GM13976 (cell line): Measurements from ENCODE around the gene PCNX2.

Experiments
- DNase-seq: peaks from one replicate; pipeline ENCODE4 v3.0.0; 2012; ENCODE audit warnings: low spot score
- CTCF ChIP-seq: IDR thresholded peaks from 2 replicates; pipeline ENCODE4 v1.5.1; 2012; ENCODE audit warnings: borderline replicate concordance, mild to moderate bottlenecking; ENCODE audit not compliant: insufficient read depth; ENCODE audit errors: extremely low read depth, missing control alignments, control extremely low read depth
- in situ Hi-C: fragments of 300-500 bp; cut with MboI; formaldehyde crosslinking; loops from one replicate; pipeline ENCODE4 v1.12.0; 2022; ENCODE audit warnings: low sequenced_read_pairs, mixed read lengths, inconsistent platforms; ENCODE audit not compliant: unreplicated experiment

The PCNX2 gene

GRCh38 chr1:232968965-232969364, 326.6 kb downstream of the PCNX2 start:
- DNase-seq, result no peak
- TF ChIP-seq CTCF, result no peak
- in situ Hi-C loops, result no loop called here

- no peak for DNase-seq
- in situ Hi-C loops, result no loop called here
- TF ChIP-seq CTCF, result no peak
Observed at GRCh38 chr1:232968391-232968790, 327.1 kb downstream of the PCNX2 start.

DNA sequence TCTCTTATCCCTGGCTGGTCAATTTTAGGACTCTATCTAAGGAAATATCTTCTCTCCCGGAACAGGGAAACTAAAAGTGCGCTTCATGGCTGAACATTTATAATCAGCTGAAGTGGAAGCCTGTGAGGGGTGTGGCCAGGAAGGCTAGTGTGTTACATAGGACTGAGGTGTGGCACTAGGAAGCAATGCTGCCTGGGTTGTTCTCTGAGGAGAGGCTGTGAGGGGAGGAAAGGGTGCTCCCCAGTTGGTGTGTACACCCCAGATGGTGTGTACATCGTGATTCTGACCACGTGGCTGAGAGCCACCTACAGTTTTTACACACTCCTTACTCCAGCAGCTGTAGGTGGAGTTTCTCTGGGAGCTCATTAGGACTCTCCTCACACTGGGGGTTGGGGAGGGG, 328.9 kb downstream of the PCNX2 start:
- in situ Hi-C loops, result no loop called here
- no peak for DNase-seq
- TF ChIP-seq CTCF, result no peak

DNA sequence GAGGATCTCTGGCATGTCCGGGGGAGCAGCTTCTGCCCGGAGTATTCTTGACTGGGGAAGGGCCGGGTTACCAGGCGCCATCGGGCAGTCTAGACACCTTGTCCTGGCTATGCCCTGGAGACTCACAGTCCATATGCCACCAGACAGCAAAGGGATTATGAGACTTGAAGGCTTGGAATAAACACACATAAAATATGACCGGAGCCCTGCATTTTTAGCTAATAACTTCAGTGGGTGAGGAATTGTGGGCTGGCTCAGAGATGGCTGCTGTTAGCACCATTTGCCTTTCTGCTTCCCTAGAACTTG, 329.7 kb downstream of the PCNX2 start:
- DNase-seq, result no peak
- TF ChIP-seq CTCF, result no peak
- in situ Hi-C loops, result no loop called here

GRCh38 chr1:232965124-232965911, 330.2 kb downstream of the PCNX2 start:
- DNase-seq, result no peak
- in situ Hi-C loops, result no loop called here
- TF ChIP-seq CTCF, result no peak

DNA sequence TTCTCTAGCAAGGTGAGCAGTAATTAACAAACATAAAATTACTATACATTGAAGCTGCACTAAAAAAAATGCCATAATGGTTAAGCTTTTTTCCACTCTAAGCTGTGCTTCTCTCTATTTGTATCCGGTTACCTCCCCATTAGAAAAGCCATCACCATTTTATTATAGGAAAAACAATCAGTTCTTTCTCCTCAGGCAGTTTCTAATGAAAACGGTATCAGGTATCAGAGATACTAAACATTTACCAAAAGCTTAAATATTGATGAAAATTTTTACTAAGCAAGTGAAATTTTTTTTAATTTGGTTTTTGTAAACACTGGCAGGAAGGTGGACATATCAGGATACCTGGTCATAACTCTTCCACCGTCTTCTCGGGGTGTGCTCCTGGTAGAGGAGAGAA, 330.9 kb downstream of the PCNX2 start:
- in situ Hi-C loops, result no loop called here
- TF ChIP-seq CTCF, result no peak
- no peak for DNase-seq
